GM19238 (cell line): ENCODE data around the gene DQX1.
A peak's percentile ranks its signal among the peaks of the same experiment; 100 is the strongest.

Experiments used
- DNase-seq: peaks from one replicate; pipeline ENCODE4 v3.0.0; 2011; ENCODE audit warnings: low spot score; ENCODE audit not compliant: insufficient read length

Gene DQX1

DNA sequence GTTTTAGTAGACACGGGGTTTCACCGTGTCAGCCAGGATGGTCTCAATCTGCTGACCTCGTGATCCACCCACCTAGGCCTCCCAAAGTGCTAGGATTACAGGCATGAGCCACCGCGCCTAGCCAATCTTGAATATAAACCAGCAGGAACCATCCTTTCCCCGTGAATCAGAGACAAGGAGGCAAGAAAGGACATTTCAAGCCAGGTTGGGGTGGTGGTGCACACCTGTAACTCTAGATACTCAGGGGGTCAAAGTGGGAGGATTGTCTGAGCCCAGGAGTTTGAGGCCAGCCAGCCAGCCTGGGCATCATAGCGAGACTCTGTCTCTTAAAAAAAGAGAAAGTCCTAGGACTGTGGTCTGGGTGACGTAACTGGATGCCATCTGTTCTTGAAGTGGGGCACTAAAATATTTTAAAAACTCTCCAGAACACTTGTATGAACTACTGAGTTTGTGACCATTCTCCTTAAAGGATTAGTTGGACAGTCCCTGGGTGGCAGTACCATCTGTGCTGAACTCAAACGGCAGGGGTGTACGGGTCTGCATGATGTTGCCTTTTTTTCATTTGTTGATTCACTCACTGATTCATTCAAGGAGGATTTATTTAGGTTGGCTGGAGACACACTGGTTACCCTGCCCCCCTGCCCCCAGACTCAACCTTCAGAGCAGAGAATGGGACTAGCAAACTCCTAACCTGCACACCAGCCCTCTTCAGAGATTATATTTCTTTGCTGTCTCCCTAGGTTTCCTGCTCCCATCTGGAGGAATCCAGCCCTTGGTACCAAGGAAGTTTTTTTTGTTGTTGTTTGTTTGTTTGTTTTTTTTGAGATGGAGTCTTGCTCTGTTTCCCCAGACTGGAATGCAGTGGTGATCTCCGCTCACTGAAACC is 14.7 kb downstream of the DQX1 start:
- DNase-seq, result no peak

DNA sequence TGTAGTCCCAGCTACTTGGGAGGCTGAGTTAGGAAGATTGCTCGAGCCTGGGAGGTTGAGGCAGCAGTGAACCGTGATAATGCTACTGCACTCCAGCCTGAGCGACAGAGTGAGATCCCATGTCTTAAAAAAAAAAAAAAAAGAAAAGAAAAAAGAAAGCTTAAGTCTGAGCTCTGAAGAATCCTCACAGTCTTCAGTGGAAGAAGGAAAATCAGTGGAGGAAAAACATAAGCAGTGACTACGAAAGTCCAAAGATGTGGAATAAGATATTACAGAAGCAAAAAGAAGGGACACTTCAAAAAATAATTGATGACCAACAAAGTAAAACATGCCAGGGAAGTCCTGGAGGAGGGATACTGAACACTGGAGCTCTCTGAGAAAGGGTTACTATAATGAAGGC is 15.8 kb downstream of the DQX1 start:
- no peak for DNase-seq

DNA sequence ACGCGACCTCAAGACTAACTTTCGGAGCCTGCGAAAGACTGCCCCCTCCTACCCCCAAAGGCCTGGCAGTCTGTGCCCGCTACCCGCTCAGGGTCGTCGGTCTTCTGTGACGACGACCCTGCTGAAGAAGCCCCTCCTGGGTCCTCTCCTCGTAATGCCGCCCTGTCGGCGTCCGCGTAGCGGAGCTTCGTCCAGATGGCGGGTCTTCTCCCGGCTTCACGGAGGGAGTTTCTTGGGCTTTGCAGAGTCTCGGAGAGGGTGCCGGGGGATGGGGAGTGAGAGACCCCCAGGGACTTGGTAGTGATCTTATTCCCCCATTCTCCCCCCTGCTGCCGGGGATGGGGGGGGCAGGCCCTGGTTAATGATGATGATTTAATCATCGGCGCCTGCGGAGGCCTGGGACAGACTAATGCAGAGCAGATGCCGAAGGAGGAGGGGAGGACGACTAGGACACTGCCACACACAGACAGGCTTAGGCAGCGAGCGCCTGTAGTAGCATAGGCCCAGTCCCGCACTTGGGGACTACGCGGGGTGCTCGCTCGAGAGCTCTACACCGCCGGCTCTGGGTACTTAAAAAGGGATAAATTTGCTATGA is 18.0 kb downstream of the DQX1 start:
- no peak for DNase-seq

DNA sequence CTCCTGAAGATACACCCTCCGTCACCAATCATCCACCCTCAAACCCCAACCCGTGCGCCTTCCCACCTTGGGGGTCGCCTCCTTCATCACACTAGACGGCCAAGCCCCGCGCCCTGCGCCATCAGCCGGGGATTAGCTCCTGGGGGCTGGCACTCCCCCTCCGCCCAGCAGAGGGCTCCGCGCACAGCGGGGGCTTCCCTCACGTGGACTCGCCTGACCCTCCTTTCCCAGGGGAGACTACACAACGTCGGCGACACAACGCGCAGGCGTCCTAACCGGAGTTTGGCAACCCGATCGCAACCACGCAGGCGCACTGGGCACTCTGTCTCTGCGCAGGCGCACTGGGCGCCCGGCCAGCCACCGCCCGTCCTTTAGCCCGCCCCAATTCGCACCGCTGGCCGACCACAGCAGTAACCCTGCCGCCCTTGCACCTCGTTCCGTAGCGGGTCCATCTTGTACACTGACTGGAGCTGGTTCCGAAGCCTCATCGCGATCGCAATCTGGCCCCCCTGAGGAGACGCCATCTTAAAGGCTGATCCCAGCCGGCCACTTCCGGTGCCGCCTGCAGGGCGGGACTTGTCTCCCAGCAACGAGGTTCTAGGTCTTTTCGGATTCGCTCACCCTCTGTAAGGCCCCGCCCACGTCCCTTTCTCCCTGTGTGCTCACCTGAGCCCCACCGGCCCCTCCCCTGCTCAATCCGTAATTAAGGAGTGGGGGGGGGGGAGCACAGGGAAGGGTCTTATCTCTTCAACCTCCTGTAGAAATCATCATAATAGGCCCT is 18.7 kb downstream of the DQX1 start, which contains the start of gene PCGF1:
TSS of gene PCGF1 (minus strand) at position 551 of the 781 bp plus-strand sequence. CDS start at position 524, 27 bp downstream.
- DNase-seq, result peak; percentile 98

DNA sequence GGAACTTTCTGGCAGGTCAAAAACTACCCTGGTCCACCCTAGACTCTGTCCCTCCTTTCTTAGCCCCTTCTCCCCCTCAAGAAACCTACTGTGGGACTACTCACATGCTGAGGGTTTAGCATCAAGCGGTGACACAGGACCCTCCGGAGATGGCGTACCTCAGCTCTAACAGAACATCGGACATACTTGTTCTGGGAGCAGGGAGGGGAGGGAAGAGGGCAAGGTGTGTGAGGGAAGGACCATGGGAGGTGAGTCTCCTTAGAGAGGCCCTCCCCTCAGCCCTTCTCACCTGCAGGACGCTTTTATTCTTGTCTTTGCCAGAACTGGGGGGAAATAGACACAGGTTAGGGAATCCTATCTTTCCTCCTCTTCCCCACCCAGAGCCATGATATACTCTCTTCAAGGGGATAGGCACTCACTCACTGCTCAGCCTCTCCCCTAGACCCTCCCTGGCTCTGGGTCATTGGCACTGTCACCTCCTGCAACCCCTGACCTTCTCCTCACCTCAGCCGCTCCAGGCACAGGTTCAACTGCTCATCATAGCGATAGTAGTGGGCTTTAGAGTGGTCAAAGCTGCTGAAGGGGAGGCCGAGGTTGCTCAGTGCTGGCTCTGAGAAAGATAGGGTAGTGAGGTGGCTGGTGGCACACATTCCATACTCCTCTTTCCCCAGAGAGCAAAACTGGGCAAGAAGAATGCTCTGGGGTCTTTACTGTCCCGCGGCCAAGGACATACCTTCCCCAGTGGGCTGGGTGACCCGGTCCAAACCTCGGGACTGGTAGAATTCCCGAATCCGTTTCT is 20.4 kb downstream of the DQX1 start:
- no peak for DNase-seq

DNA sequence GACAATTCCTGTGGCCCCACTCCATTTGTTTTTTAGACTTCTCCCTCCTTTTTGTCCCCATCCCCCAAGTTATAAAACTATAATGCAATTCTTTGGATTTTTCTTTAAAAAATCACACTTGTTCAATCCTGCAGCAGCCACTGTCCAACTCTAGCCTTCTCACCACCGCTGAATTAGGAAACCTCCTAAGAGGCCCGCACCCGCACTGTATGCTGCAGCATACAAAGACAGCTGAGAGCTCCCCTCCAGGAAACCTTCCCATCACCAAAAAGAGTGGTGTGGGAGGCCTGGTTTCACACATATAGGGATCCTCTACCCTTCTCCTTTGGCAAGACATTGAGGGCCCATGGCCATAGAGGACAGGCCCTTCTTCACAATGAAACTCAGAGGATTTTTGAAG is 21.4 kb downstream of the DQX1 start:
- DNase-seq, result no peak

DNA sequence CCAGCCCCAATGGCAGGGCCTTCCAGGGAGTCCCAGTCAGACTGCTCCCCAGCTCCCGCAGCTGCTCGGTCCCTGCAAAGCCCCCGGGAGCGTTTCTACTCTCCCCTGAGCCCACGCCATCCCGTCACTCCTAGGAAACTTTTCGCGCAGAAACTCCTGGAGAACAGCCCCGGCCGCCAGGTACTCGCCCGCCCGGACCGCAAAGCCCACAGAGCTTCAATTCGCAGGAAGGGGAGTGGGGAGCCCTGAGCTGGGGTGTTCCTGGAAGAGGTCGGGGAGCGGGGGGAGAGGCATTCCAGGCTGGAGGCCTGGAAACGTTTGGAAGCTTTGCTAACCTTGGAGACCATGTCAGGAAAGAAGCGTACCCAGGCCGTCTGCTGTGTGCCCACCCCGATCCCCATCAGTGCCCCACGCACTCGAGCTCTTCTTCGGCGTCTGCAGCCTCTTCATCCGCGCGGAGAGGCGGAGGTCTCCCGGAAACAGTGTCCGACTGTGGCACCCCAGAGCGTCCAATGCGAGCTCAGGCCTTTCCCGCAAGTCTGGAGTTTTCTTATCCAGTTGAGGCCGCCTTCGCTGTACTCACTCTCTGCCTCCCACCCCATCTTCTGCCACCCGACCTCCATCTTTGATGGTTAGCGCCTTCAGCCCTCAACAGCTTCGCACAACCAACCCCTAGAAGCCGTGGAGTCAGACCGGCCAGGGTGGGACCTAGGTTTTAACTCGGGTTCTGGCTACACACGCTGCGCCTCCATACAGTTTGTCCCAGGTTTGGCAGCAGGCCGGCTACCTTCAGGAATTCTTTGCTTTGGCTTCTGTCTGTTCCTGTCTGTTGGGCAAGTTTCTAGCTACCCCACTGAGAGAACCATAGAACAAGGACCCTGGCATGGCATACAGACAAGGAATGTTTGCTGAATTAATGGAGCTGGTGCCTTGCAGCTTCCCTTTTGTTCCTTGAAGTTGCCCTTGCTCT is 22.2 kb downstream of the DQX1 start:
- DNase-seq, result no peak

DNA sequence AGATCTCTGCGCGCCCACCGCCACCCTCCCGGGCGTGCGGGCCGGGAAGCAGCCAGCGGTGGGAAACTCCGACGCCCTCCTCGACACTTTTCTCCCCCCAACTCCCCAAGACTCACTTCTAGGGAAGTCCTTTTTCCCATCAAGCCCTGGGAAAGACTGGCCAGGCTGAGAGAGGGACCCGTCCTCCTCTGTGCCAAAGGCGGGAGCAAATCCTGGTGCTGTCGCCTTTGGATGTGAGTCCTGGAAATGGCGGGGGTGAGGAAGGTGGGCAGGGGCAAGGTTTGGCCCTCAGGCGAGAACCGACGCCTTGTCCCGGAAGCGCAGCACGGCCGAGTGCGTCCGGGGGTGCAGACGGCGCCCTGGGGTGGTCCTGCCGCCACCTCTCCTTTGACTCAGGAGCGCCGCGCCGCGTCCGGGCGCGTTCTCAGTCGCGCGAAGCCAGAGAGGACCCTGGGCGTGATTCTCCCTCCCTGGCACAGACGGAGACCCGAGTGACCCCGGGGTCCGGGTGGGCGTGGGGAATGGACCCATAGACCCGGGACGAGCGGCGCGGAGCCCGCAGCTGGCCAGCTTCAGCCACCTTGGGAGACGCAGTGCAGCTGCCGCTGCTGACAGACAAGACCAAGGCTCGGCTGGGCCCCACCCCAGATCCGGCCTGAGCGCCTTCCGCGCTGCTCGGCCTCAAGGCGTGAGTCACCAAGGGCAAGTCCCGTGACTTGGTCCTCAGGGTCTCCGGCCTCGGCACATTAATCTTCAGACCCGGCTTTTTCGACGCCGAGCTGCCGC is 23.1 kb downstream of the DQX1 start:
- DNase-seq, result no peak

DNA sequence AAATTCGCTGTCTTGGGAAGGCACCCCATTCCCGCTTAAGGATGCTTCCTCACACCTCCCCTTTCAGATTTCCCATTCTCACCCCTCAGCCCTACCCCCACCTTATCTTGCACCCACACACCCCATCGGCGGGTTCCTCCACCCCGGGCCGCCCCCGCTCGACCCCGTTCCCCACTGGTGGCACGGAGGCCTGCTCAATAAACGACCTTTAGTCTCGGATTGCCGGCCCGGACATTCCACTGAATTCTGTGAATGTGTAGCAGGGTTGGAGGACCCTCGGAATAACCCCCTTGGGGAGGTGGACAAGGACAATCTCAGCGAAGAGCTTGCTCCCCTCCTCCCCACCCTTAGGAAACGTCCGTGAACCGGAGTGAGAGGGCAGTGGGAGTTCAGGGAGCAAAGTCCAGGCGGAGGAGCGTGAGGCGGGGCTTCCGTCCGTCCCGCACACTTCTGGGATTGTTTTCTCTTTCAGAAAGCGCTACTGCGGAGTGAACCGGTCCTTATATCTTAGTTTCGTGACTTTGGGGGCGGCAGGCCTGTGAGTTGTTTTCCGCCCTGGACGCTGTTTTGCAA is 23.8 kb downstream of the DQX1 start:
- DNase-seq, result no peak

DNA sequence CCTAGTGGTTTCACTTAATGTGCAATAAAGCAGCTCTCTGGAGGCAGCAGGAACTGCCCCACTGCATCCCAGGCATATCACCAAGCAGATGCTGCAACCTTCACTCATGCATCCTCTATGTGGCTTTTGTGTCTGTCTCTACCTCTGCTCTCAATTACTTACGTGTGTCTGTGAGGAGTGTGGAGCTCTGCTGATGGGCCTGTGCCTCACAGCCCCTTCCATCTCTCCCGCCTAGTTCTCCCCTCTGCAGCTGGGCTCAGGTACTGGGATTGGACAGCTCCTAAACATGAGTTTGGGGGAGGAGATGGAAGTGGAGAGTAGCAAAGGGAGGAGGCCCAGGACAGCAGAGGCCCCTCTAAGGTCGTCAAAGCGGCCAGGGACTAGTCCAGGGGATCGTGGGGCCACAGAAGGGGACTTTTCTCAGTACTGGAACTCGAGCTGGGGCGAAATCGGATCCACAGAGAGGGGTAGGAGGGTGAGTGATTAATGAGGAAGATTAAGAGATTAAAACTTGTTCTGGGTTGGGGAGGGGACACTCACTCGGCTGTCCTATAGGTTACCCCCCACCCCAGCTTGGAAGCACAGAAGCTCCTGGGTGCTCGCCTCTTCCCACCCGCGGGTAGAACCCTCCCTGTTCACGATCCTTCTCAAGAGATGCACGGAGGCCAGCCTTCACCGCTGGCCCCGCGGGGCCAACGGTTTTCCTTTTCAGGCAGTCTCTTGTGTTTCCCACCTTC is 24.5 kb downstream of the DQX1 start:
- no peak for DNase-seq

DNA sequence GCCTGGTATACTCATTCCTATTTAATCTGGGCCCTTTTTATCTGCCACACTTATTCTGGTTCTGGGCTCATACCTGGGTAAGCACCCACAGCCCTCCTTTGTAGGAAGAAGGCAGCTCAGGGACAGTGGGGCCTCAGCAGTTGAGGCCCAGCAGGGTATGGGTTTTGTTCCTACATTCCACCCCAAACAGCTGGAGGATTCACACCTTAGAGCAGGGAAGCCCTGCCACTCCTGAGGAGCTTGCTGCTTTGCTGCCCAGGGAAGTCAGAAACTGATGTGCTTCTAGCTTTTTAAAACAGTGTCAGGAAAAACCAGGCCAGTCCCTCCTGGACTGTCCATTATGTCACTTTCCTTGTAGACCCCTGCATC is 25.5 kb downstream of the DQX1 start:
- no peak for DNase-seq

DNA sequence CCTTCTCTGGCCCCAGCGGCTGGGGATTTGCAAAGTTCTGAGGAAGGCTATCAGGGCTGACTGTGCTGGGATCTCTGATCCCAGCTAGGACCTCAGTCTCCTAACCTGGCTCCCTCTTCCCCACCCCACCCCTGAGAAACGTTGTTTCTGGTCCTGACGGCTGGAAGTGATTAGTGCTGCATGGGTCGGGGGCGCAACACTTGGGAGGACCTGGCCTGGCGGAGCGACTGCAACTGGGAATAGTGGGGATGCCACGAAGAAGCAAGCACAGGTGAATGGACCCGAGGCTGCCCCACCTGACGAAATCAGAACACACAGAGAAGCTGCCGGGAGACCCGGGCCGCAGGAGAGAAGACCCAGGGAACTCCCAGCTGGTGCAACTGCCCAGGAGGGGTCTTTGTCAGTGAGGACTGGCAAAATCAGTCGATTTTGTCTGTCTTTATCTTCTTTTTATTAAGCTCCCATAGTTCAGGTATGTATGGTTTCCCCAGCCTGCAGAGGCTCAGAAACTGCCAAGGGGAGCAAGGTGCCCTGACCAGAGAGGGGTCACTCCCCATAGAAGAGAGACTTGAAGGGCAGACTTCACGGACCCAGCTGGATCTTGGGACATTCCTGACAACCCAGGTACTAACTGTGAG is 26.0 kb downstream of the DQX1 start:
- no peak for DNase-seq

DNA sequence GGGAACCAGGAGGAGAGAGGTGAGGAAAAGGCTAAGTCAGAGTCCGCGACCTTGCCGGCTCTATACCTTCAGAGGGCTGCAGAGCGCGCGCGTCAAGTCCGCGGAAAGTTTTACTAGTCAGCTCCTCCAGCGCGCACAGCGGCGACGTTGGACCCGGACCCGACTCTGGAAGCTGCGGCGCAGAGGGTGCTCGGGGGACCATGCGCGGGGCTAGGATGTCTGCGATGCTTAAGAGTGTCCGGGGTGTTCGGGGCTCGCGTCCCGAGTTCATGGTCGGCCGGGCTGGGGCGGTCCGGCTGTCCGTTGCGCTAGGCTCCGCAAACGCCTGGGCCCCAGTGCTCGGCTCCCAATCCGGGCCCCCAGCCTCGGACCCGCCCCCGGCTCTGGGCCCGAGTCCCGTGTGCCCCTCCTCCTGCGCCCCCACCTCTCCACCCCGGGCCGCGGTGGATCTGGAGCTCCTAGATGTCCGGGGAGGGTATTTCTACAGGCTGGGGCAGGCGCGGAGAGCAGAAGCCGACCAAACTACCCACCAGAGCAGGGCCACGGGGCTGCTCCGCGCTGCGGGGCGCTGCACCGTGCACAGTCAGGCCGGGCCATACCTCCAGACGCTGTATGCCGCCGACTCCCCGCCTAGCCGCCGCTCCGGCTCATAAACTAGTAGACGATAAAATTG is 26.6 kb downstream of the DQX1 start, which contains the start of gene LBX2:
TSS of gene LBX2 (minus strand) at position 337 of the 673 bp plus-strand sequence. CDS start at position 271, 66 bp downstream.
- no peak for DNase-seq

DNA sequence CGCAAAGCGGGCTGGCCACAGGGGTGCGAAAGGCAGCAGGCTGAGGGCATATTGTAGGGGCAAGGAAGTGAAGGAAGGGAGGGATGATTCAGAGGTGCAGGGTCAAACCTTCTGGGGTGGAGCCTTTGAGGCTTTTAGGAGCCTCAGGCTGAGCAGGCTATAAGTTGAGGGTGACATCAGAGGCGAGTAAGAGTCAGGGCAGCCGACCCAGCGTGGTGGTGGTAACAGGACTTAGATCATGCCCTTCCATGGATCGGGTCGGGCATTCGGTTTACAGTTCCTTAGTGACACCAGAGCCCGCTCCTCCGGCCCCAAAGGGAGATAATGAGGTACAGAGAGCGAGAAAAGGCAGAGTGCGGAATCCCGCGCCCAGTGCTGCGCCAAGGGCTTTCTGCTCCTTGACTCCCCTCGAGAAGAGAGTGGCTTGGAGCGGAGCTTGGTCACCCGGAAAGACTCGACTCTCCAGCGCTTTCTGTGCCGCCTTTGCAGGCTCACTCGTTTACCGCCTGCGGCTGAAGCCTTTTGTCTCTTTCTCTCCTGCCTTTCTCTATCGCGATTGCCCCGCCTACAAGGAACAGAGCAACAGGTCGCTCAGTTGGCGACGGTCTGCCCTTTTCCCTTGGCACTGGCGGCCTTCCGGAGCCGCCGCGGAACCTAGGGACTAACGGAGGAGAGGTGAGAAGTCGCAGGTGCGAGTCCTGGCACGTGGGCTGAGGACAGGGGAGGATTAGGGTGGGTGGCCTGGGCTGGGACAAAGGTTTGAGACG is 27.3 kb downstream of the DQX1 start:
- DNase-seq, result no peak

DNA sequence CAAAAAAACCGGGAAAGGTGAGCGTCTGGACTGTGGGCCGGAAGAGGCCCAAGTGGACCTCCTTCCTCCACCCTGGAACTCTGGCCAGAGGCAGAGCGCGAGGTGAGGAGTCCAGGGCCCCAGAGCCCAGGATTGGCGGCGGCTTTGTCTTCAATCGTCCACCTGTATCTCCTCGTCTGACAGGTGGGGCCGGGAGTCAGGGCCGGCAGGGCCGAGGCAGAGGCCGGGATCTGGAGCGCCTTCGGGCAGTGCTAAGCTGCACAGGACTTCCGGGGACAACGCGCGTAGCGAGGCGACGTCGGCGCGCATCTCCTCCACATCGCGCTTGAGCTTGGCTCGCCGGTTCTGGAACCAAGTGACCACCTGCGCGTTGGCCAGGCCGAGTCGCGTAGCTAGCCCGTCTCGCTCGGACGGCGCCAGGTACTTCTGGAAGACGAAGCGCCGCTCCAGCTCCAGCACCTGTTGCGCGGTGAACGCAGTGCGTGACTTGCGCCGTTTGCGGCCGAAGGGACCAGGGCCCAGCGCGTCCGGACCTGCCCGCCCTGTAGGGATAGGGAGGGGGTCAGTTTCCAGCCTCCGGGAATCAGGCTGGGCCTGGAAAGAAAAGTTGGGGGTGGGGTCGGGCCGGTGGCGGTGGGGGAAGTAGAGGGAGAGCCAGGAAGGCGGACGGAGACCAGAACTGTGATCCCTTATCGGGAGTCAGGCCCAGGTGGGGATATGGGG is 28.1 kb downstream of the DQX1 start:
- DNase-seq, result no peak
